ENCODE data around the gene CARHSP1.

- no peak for TF ChIP-seq CTCF (IDR thresholded peaks at IDR 0.05)
- TF ChIP-seq REST (IDR thresholded peaks at IDR 0.05; ENCODE audit: low read depth, low read length) = no peak
These were observed 17.1 kb upstream of the CARHSP1 start for GRCh38 chr16:8885674-8886592.

All from SK-N-SH (cell line).